Measurements from ENCODE around the gene SLCO3A1.
A peak's percentile ranks its signal among the peaks of the same experiment; 100 is the strongest.

Gene SLCO3A1

DNA sequence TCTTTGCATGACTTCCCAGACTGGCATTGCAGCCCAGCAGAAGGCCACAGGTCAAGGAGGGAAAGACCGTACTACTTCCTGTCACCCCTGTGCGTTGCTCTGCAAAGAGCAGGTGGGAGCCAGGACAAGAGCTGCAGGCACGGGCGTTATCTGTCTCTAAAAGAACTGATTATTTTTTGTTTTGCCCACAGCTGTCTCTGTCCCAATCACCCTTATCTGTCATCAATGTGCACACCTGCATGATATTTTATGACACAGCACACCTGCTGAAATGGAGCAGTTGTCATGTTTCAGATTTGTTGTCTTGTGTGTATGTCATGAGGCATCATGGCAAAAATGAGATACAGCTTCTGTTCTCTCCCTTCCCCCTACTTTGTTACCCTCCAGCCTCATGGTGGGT is 58.8 kb downstream of the SLCO3A1 start:
- no peak for DNase-seq

DNA sequence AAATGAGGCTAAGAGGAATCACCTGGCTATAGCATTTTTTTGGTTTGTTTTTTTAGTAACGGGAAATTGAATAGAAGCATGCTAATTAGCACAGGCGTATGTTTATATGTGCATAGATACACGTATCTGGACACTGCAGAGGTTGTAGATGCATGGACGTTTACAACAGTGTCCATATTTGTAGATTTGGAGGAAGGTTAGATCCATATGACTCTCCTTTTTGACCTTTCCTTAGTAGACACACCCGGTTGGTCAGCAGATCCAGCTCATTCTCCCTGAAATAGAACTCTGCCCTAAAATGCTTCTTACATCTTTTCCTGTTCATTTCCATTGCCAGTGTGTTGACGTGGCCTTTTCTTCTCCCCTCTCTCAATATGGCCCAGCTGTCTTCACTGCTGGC is 60.1 kb downstream of the SLCO3A1 start:
- DNase-seq = no peak

DNA sequence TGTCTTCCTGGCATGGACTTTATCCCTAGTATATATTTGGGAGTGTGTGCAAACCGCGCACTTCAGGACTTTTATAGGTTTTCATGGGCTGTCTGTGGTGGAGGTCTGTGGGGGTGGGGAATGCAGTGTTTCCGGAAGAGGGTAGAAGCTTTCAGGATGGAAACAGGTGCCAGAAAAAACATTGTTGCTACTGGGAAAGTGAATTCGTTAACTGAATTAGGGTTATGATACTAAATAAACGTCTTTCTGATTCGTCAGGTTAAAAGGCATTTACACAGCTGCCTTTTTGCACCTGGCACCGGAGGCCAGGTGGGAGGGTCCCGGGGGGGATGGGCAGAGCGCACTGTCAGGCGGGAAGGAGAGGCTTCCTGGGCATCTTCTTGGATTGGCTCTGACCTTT is 62.1 kb downstream of the SLCO3A1 start:
- no peak for DNase-seq

- no peak for DNase-seq
Observed at GRCh38 chr15:91916051-91916450, 62.5 kb downstream of the SLCO3A1 start.

- no peak for DNase-seq
Observed at GRCh38 chr15:91917686-91918360, 64.3 kb downstream of the SLCO3A1 start.

GRCh38 chr15:91919014-91919534 is 65.6 kb downstream of the SLCO3A1 start:
- peak in 13 of 14 donors; percentile 10 to 87 (median 74) for DNase-seq

- DNase-seq = no peak
Observed at GRCh38 chr15:91921188-91921842, 67.8 kb downstream of the SLCO3A1 start.

DNA sequence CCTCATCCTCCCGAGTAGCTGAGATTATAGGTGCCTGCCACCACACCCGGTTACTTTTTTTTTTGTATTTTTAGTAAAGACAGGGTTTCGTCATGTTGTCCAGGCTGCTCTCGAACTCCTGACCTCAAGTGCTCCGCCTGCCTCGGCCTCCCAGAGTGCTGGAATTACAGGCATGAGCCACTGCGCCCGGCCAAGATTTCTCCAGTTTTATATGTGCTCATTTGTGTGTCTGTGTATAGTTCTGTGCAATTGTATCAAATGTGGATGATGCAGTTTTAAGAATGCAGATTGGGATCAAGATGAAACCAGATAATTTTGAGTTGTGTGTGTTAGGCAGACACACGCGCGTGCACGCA is 68.3 kb downstream of the SLCO3A1 start:
- DNase-seq = no peak

DNA sequence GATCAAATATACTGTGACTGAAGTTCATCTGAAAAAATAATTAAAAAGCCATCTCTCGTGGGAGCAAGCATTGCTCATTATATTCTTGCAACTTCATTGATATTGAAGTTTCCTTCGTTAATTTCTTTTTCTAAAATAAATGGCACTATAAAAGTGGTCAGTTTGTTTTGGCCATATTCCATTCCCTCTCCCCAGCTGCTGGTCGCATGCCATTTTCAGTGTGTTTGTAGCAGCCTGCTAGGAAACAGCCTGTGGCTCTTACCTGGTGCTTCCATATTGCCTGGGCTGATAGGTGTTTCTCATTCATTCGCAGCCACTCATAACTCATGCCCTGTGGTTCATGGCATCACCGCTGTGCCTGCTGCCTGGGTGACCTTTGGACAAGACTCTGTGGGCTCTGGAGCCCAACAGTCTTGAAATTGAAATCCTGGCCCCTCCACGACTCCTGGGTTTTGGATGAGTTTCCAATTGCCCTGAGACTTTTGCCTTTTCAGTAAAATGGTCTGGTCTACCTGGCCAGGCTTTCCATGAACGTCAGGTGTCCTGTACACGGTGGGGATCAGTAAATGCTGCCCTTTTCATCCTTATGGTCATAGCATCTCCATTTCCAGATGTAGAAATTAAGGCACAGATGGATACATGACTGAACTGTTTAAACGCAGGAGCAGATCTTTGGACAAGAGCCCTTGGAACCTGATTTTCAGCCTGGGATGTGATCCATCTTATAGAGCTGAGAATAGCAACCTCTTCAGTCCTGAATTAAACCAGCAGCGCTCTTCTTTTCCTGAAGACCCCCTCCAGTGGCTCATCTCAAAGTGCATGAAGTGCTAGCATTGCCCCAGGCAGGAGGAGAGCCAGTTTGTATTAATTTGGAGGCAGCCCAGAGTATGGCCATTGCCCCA is 69.4 kb downstream of the SLCO3A1 start:
- peak in 1 of 14 donors; percentile 20 for DNase-seq

DNA sequence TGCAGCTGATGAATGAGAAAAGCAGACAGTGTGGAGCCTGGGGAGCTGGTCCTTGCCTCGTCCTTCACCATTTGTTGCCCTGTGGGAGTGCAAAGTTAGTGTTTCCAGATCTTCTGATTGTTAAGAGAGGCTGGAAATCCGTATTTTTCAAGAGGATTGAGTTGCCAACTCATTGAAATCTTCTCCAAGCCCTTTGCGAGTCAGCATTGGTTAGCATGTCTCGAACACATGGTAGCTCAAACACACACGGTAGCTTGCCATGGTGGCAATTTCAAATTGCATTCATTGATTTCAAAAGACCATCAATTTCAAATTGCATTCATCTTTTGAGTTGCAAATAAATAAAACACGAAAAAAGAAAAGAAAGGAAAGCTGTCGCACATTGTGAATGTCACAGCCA is 70.7 kb downstream of the SLCO3A1 start:
- DNase-seq = no peak

DNA sequence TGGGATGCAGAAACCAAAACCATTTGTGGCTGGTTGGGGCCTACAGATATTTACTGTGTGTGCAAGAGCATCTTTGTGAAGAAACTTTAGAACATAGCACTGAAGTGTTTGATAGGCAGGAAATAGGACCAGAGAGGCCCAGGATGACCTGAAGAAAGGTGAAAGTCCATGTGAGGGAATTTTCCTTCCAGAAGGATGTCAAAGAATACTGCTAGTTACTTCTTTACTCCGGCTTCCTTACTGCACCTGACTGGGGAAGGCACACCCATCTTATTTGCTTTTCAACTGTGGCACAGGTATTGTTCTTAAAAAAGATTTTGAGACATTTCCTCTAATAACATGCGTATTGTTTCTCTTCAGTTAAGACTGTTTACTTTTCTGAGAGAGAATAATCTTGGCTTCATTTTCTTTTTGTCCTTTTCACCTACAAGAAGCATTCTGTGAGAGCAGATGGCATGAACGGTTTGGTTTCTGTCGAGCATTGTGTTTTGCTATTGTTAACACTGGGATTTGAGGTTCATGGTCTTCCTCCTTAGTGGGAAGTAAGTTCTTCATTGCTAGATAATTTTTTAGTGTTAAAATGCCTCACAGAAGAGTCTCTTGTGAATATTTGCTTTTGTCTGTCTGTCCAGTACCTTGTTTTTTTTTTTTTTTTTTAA is 71.5 kb downstream of the SLCO3A1 start:
- DNase-seq = peak in 1 of 14 donors; percentile 23

DNA sequence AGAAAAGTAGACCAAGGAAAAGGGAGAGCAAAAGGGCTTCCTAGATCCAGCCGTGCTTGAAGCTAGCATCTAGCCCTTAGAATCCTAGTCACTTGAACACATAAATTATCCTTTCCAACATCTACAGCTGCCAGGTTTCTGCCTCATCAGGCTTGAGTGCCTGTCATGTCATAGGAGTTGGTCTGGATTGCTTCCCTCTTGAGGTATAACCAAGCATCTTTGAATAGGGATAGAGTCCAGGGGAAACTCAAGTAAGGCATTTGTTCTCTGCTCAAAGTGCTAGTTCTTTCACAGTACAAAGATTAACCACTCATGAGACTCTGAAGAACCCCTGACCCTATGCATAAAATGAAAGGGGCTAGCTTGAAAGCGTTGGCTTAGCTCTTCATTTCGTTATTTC is 72.3 kb downstream of the SLCO3A1 start:
- DNase-seq = no peak

DNA sequence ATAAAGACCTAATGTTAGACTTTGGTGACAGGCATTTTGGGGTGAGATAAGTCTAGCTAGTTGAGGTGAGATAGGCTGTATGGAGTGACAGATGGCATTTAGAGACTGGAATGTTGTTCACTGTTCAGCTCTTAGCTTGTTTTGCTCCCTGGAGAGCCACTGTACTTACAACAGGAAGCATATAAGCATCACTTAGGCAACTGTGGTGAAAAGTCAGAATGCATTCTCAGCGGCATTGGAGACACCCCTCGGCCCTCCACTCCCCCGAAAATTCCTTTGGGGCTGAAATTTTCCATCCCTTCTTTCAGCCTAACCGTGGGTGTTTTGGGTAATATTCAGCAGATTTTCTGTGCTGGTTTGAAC is 73.4 kb downstream of the SLCO3A1 start:
- peak in 1 of 14 donors; percentile 13 for DNase-seq

DNA sequence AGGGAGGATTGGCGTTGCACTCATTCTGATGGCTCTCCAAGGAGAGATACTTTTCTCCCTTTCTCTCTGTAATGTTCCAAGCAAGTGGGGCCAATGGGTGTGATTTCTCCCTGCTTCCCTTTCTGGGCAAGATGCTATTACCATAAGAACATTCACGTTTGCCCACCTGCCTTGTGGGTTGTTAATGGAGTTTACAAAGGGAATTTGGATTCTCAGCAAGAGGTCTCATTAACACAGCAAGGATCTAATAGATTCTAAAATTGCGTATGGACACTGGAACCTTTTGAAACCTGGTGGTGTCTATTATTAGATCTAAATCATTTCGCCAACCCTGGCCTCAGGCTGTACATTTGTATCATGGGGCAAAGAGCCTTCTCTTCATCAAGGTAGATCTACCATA is 74.1 kb downstream of the SLCO3A1 start:
- DNase-seq = no peak

DNA sequence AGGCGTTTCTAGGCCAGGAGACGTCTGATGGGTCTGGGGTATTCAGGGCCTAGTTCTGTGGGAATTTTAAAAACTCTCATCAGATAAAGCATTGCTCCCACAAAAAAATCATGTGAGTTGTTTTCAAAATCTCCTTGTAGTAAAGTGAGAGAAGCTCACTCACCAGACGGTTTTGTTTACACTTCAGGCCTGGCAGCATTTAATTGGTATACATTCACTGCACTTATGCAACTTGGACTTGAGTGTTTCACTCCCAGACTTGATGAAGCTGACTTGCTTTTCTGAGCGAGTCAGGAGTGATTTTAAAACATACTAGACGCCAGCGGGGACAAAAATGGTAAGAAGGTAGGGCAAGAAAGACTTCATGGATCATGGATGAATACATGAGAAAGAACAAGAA is 75.2 kb downstream of the SLCO3A1 start:
- DNase-seq = no peak

GRCh38 chr15:91929509-91929908 is 76.0 kb downstream of the SLCO3A1 start:
- DNase-seq = no peak

DNA sequence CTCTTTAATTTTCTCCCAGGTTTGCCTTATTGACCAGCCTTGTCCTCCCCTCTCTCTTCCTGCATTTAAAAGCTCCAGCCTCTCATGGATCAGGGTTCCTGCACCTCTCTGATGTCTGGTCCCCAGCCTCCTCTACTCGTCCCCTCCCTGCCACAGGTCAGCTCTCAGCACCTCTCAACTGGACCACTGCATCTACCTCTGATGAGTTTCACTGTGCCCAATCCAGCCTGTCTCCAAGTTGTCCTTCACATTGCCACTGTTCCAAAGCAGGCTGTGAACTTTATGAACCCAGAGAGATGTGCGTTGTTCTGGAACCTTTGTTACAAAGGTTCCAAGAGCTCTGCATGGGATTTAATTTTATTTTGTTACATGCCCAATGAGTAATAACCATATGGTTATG is 76.6 kb downstream of the SLCO3A1 start:
- no peak for DNase-seq

- DNase-seq = no peak
Observed at GRCh38 chr15:91936182-91936775, 82.8 kb downstream of the SLCO3A1 start.

DNA sequence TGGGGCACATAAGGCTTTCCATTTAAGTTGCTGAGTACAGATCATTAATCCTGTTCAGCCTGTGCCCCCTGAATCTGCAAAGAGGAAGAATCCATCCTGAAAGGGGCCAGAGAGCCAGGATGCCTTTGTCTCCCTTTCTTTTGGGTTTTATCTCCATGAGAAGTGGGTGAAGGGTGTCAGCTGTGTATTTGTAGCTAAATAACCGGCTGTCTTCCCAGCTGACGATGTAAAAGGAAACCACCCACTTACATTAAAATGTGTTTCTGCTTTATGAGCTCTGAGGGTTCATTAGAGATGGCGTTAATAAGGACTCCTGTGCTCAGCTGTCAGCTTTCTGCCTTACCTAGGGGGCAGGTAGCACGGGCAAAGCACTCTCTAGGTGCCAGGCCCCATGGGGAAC is 83.4 kb downstream of the SLCO3A1 start:
- no peak for DNase-seq

GRCh38 chr15:91938136-91938535 is 84.6 kb downstream of the SLCO3A1 start:
- DNase-seq = no peak

- no peak for DNase-seq
Observed at GRCh38 chr15:91939403-91939831, 85.9 kb downstream of the SLCO3A1 start.
